Measurements from ENCODE around the gene TBC1D1.

DNA sequence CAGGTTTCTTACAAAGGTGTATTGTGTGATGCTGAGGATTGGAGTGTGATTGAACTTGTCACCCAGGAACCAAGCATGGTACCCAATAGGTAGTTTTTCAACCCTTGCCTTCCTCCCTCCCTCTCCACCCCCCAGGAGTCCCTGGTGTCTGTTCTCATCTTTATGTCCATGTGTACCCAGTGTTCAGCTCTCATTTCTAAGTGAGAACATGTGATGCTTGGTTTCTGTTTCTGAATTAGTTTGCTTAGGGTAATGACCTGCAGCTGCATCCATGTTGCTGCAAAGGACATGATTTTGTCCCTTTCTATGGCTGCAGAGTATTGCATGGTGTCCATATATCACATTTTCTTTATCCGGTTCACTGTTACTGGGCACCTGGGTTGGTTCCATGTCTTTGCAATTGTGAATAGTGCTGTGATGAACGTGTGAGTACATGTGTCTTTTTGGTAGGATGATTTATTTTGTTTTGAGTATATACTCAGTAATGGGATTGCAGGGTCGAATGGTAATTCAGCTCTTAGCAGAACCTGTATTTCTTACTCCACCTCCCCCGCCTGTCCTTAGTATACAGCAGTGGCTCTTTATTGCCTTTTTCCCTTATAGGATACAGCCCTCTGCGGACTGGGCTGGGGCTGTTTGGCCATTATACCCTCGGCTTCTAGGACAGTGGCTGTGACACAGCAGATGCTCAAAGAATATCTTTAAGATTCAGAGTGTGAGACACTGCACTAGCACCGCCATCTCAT is 214.8 kb downstream of the TBC1D1 start:
- TF ChIP-seq, protein P1, sequence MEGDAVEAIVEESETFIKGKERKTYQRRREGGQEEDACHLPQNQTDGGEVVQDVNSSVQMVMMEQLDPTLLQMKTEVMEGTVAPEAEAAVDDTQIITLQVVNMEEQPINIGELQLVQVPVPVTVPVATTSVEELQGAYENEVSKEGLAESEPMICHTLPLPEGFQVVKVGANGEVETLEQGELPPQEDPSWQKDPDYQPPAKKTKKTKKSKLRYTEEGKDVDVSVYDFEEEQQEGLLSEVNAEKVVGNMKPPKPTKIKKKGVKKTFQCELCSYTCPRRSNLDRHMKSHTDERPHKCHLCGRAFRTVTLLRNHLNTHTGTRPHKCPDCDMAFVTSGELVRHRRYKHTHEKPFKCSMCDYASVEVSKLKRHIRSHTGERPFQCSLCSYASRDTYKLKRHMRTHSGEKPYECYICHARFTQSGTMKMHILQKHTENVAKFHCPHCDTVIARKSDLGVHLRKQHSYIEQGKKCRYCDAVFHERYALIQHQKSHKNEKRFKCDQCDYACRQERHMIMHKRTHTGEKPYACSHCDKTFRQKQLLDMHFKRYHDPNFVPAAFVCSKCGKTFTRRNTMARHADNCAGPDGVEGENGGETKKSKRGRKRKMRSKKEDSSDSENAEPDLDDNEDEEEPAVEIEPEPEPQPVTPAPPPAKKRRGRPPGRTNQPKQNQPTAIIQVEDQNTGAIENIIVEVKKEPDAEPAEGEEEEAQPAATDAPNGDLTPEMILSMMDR (conservative IDR thresholded peaks at IDR 0.05; ENCODE audit: low read depth, low read length) = no peak
- TF ChIP-seq EZH2 (IDR thresholded peaks at IDR 0.05; ENCODE audit: low read length, unreplicated experiment) (no peak), EZH2phosphoT487 (IDR thresholded peaks at IDR 0.05; ENCODE audit: borderline replicate concordance, low read length) (no peak)

Measured in PC-3 (cell line).